CD4-positive, alpha-beta T cell treated with Interleukin-15 for 4 hours (primary cell): Measurements from ENCODE around the gene SYNE1.
"Not testable (repeated sequence)": the region's sequence is repeated elsewhere in the genome, so short reads cannot be mapped to it uniquely, and the experiment has no call there.

Experiments
- DNase-seq: peaks from one replicate; pipeline ENCODE4 v3.0.0-alpha.2; 2020; ENCODE audit warnings: low spot score

The SYNE1 gene

GRCh38 chr6:152637296-152638047, at the start of gene SYNE1:
Gene SYNE1, minus strand, starts transcription at chr6:152637362. Its CDS starts 9,031 bp downstream, at chr6:152628331.
- no peak for DNase-seq

GRCh38 chr6:152685819-152686218, 48.7 kb upstream of the SYNE1 start:
- DNase-seq: no peak

GRCh38 chr6:152682935-152683334, 45.8 kb upstream of the SYNE1 start:
- not testable (repeated sequence) for DNase-seq

- DNase-seq: no peak
Measured at GRCh38 chr6:152682141-152682540, 45.0 kb upstream of the SYNE1 start.

GRCh38 chr6:152680879-152681517, 43.8 kb upstream of the SYNE1 start:
- no peak for DNase-seq

- no peak for DNase-seq
Measured at GRCh38 chr6:152680151-152680550, 43.0 kb upstream of the SYNE1 start.

- DNase-seq: no peak
Measured at GRCh38 chr6:152673236-152673635, 36.1 kb upstream of the SYNE1 start.

- no peak for DNase-seq
Measured at GRCh38 chr6:152671171-152671570, 34.0 kb upstream of the SYNE1 start.

GRCh38 chr6:152669895-152670294, 32.7 kb upstream of the SYNE1 start:
- DNase-seq: no peak

GRCh38 chr6:152661776-152662175, 24.6 kb upstream of the SYNE1 start:
- DNase-seq: no peak

GRCh38 chr6:152651986-152652385, 14.8 kb upstream of the SYNE1 start:
- no peak for DNase-seq

GRCh38 chr6:152648105-152648504, 10.9 kb upstream of the SYNE1 start:
- DNase-seq: no peak

GRCh38 chr6:152646732-152647131, 9.6 kb upstream of the SYNE1 start:
- not testable (repeated sequence) for DNase-seq

- peak; percentile 53 for DNase-seq
Measured at GRCh38 chr6:152642578-152643375, 5.6 kb upstream of the SYNE1 start.

GRCh38 chr6:152636609-152637295, 410 bp downstream of the SYNE1 start:
- DNase-seq: no peak

GRCh38 chr6:152636021-152636608, 1.0 kb downstream of the SYNE1 start:
- no peak for DNase-seq

GRCh38 chr6:152634773-152635172, 2.4 kb downstream of the SYNE1 start:
- peak; percentile 61 for DNase-seq

GRCh38 chr6:152632121-152632782, 4.9 kb downstream of the SYNE1 start:
- DNase-seq: no peak

GRCh38 chr6:152631376-152631775, 5.8 kb downstream of the SYNE1 start:
- DNase-seq: no peak

GRCh38 chr6:152630832-152631231, 6.3 kb downstream of the SYNE1 start:
- DNase-seq: no peak

GRCh38 chr6:152625213-152625612, 11.9 kb downstream of the SYNE1 start:
- DNase-seq: peak; percentile 23
